ENCODE results near the gene PHF5A.

DNA sequence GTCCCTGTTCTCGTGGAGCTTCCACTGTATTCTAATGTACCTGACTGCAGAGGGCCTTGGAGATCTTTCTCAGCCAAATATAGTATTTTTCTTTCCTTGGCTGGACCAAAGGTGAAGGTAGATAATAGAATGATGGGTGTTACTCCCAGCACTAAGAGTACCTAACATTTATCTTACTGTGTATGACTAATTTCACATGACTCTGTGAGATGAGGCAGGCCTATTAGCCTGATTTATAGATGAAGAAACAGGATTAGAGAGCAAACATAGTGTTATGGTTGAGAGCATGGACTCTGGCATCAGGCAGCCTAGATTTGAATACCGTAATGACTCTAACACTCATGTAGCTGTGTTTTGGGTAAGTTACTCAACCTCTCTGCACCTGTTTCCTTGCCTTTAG lies 3.1 kb upstream of the PHF5A start:
- TF ChIP-seq, protein P1, sequence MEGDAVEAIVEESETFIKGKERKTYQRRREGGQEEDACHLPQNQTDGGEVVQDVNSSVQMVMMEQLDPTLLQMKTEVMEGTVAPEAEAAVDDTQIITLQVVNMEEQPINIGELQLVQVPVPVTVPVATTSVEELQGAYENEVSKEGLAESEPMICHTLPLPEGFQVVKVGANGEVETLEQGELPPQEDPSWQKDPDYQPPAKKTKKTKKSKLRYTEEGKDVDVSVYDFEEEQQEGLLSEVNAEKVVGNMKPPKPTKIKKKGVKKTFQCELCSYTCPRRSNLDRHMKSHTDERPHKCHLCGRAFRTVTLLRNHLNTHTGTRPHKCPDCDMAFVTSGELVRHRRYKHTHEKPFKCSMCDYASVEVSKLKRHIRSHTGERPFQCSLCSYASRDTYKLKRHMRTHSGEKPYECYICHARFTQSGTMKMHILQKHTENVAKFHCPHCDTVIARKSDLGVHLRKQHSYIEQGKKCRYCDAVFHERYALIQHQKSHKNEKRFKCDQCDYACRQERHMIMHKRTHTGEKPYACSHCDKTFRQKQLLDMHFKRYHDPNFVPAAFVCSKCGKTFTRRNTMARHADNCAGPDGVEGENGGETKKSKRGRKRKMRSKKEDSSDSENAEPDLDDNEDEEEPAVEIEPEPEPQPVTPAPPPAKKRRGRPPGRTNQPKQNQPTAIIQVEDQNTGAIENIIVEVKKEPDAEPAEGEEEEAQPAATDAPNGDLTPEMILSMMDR (IDR thresholded peaks at IDR 0.05): no peak
- TF ChIP-seq, protein P2, sequence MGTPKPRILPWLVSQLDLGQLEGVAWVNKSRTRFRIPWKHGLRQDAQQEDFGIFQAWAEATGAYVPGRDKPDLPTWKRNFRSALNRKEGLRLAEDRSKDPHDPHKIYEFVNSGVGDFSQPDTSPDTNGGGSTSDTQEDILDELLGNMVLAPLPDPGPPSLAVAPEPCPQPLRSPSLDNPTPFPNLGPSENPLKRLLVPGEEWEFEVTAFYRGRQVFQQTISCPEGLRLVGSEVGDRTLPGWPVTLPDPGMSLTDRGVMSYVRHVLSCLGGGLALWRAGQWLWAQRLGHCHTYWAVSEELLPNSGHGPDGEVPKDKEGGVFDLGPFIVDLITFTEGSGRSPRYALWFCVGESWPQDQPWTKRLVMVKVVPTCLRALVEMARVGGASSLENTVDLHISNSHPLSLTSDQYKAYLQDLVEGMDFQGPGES (IDR thresholded peaks at IDR 0.05; ENCODE audit: low read depth, low read length): no peak
- TF ChIP-seq, protein P3, sequence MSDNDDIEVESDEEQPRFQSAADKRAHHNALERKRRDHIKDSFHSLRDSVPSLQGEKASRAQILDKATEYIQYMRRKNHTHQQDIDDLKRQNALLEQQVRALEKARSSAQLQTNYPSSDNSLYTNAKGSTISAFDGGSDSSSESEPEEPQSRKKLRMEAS (IDR thresholded peaks at IDR 0.05; ENCODE audit: low read depth): no peak
- no peak for TF ChIP-seq MXI1 (IDR thresholded peaks at IDR 0.05; ENCODE audit: low read depth, low read length)
